Measurements from ENCODE around the gene TMEM52. TPM values are rescaled to one million over a fixed set of nuclear protein-coding genes. Genes with fewer than 3 reads are reported as not detected.

Gene TMEM52
- total RNA-seq, 4 donors from 2014 or later = 1.0 TPM; not detected in 3

GRCh38 chr1:1964811-1965210 is 45.7 kb upstream of the TMEM52 start:
- DNase-seq (ENCODE audit: low spot score in 2 of 2) = no peak
- 73 to 76% methylated on average over 19 to 25 of the region's 25 CpGs for WGBS, 2 donors
- TF ChIP-seq POLR2A (IDR thresholded peaks at IDR 0.05) = no peak
- no peak for TF ChIP-seq CTCF (IDR thresholded peaks at IDR 0.05)
- TF ChIP-seq EP300 (IDR thresholded peaks at IDR 0.05) = no peak

GRCh38 chr1:1963570-1963969 is 44.5 kb upstream of the TMEM52 start:
- 78 to 81% methylated on average over 17 of the region's 17 CpGs for WGBS, 2 donors
- no peak for DNase-seq (ENCODE audit: low spot score in 2 of 2)
- Histone ChIP-seq H3K36me3 (no peaks in the 10 kb centered on the region), H3K27me3 (peaks cover 2 to 81% of the 10 kb centered on the region in 2 donors), H3K4me1 (peaks cover 0 to 8% (median 0%) of the 10 kb centered on the region in 4 donors), H3K4me3 (no peak overlapping the region), H3K9me3 (no peaks in the 10 kb centered on the region), H3K27ac (no peak overlapping the region)
- TF ChIP-seq CTCF (IDR thresholded peaks at IDR 0.05) (no peak), POLR2A (IDR thresholded peaks at IDR 0.05) (no peak), EP300 (IDR thresholded peaks at IDR 0.05) (no peak)

More at GRCh38 chr1:1964811-1965210, 45.7 kb upstream of the TMEM52 start:
- Histone ChIP-seq H3K4me1 (peaks cover 0 to 4% (median 0%) of the 10 kb centered on the region in 4 donors), H3K27me3 (peaks cover 2 to 72% of the 10 kb centered on the region in 2 donors), H3K9me3 (no peaks in the 10 kb centered on the region), H3K36me3 (no peaks in the 10 kb centered on the region), H3K4me3 (no peak overlapping the region), H3K27ac (no peak overlapping the region)

GRCh38 chr1:1962752-1963151 is 43.7 kb upstream of the TMEM52 start:
- peaks cover 0 to 8% (median 0%) of the 10 kb centered on the region in 4 donors for H3K4me1 ChIP-seq
- no peak for DNase-seq (ENCODE audit: low spot score in 2 of 2)
- 73 to 79% methylated on average over 2 of the region's 2 CpGs for WGBS, 2 donors

GRCh38 chr1:1960480-1961196 is 41.6 kb upstream of the TMEM52 start:
- H3K4me3 ChIP-seq = no peak overlapping the region
- no peak overlapping the region for H3K27ac ChIP-seq
- no peak for DNase-seq (ENCODE audit: low spot score in 2 of 2)
- TF ChIP-seq EP300 (IDR thresholded peaks at IDR 0.05) (no peak), CTCF (IDR thresholded peaks at IDR 0.05) (no peak), POLR2A (IDR thresholded peaks at IDR 0.05) (no peak)
- H3K9me3 ChIP-seq = no peaks in the 10 kb centered on the region
- peaks cover 0 to 82% of the 10 kb centered on the region in 2 donors for H3K27me3 ChIP-seq
- WGBS, 2 donors = 42 to 43% methylated on average over 17 of the region's 17 CpGs
- H3K4me1 ChIP-seq = peaks cover 0 to 8% (median 0%) of the 10 kb centered on the region in 4 donors
- no peaks in the 10 kb centered on the region for H3K36me3 ChIP-seq

More at GRCh38 chr1:1962752-1963151, 43.7 kb upstream of the TMEM52 start:
- no peak overlapping the region for H3K4me3 ChIP-seq
- no peak overlapping the region for H3K27ac ChIP-seq
- no peaks in the 10 kb centered on the region for H3K9me3 ChIP-seq
- no peaks in the 10 kb centered on the region for H3K36me3 ChIP-seq
- TF ChIP-seq CTCF (IDR thresholded peaks at IDR 0.05) (no peak), EP300 (IDR thresholded peaks at IDR 0.05) (no peak), POLR2A (IDR thresholded peaks at IDR 0.05) (no peak)
- H3K27me3 ChIP-seq = peaks cover 2 to 85% of the 10 kb centered on the region in 2 donors

- DNase-seq (ENCODE audit: low spot score in 2 of 2) = peak; percentile 48 to 56
- H3K27ac ChIP-seq = no peak overlapping the region
- H3K4me1 ChIP-seq = peaks cover 0 to 8% (median 0%) of the 10 kb centered on the region in 4 donors
- H3K9me3 ChIP-seq = no peaks in the 10 kb centered on the region
- H3K36me3 ChIP-seq = no peaks in the 10 kb centered on the region
- no peak for TF ChIP-seq EP300 (IDR thresholded peaks at IDR 0.05)
- TF ChIP-seq POLR2A (IDR thresholded peaks at IDR 0.05) = no peak
- peak; percentile 35 to 74 (median 54) for TF ChIP-seq CTCF (IDR thresholded peaks at IDR 0.05)
- 8 to 9% methylated on average over 20 to 21 of the region's 23 CpGs for WGBS, 2 donors
- H3K27me3 ChIP-seq = peaks cover 0 to 75% of the 10 kb centered on the region in 2 donors
- no peak overlapping the region for H3K4me3 ChIP-seq
Measured at GRCh38 chr1:1959840-1960479, 40.9 kb upstream of the TMEM52 start.
